Heart right ventricle (tissue), 16 donors: ENCODE results near the gene BAIAP3. TPM values are rescaled to one million over a fixed set of nuclear protein-coding genes. Genes with fewer than 3 reads are reported as not detected.

Source experiments
- ATAC-seq, 8 donors: fragments of 200-7000 bp; cut with Tn5 transposase; one replicate each; pipeline ENCODE4 v1.9.1; 2020; ENCODE audit warnings: mild to moderate bottlenecking in 8 of 8, moderate library complexity in 8 of 8, moderate number of reproducible peaks in 1 of 8
- DNase-seq, 2 donors: peaks; one replicate each; pipeline ENCODE4 v3.0.0-alpha.2; 2020
- H3K27ac ChIP-seq, 10 donors: fragments of 200-600 bp; sonication (generic) in 2 of 10; one replicate each; pipeline versions ENCODE4 v1.5.0 to v1.8.0; 2020 to 2022; ENCODE audit warnings: mild to moderate bottlenecking in 3 of 10
- H3K27me3 ChIP-seq, 7 donors: fragments of 200-600 bp; one replicate each; pipeline ENCODE4 v1.8.0; 2021 to 2022; ENCODE audit warnings: mild to moderate bottlenecking in 2 of 7
- H3K36me3 ChIP-seq, 9 donors: fragments of 200-600 bp; sonication (generic) in 1 of 9; one replicate each; pipeline versions ENCODE4 v1.5.0 to v1.8.0; 2020 to 2022; ENCODE audit warnings: mild to moderate bottlenecking in 2 of 9
- H3K4me1 ChIP-seq, 9 donors: fragments of 200-600 bp; sonication (generic) in 1 of 9; one replicate each; pipeline versions ENCODE4 v1.5.0 to v1.8.0; 2020 to 2022; ENCODE audit warnings: mild to moderate bottlenecking in 4 of 9
- H3K4me3 ChIP-seq, 10 donors: fragments of 200-600 bp; sonication (generic) in 2 of 10; one replicate each; pipeline versions ENCODE4 v1.5.0 to v1.8.0; 2020 to 2022; ENCODE audit warnings: mild to moderate bottlenecking in 7 of 10, moderate library complexity in 2 of 10
- H3K9me3 ChIP-seq, 11 donors: fragments of 200-600 bp in 10 of 11; sonication (generic) in 2 of 11; one replicate each; pipeline versions ENCODE4 v1.5.0 to v1.8.0; 2013 to 2022; ENCODE audit warnings: mild to moderate bottlenecking in 2 of 11, control low read depth in 1 of 11, moderate library complexity in 1 of 11
- WGBS, 2 donors: extraction: QIAGEN DNeasy Blood & Tissue Kit; methylation state at CpG; one replicate each; pipeline ENCODE4 v1.1.7; 2013; ENCODE audit warnings: inconsistent platforms in 1 of 2; 5-methylcytosine and 5-hydroxymethylcytosine counted together
- intact Hi-C, 10 donors: fragments of 100-400 bp; cut with DNase I; formaldehyde crosslinking; loops; one replicate each; pipeline versions ENCODE4 v1.11.1 to v1.14.2; 2022
- polyA plus RNA-seq, 2 donors: library from polyadenylated mRNA; stranded (reverse); fragments of 200-250 nt; gene quantifications; one replicate each; pipeline ENCODE4 v1.2.3, GENCODE V29; 2013
- total RNA-seq, 10 donors: library from RNA; stranded (reverse); fragmentation: NEBNext Ultra II Directional in 3 of 10; extraction: Animal tissue kit (Norgen Biotek cat#: 25700) in 3 of 10; gene quantifications; one replicate each; pipeline versions ENCODE4 v1.2.1 to v1.2.4, GENCODE V29; 2021 to 2023
- TF ChIP-seq, protein P1 (sequence below), 9 donors: fragments of 200-600 bp; sonication (generic) in 2 of 9; IDR thresholded peaks; one replicate each; pipeline versions ENCODE4 v1.5.0 to v1.8.0; 2021 to 2022; ENCODE audit warnings: antibody characterized with exemption in 9 of 9, mild to moderate bottlenecking in 5 of 9, moderate library complexity in 1 of 9
- donor health status: Arrhythmogenic right ventricular cardiomyopathy.
- donor health status: ischemic (EF 13 %, LVEDD 7.1; RV severe dilation, severe dysfunction).
- donor health status: healthy with polysubstance abuse.
- donor health status: DM: no; HTN: yes; CAD: no.
- donor health status: DM: no; HTN: no; CAD: no.
- donor health status: ischemic (EF 25% LVEDD 6.9; RV normal size, moderate dysfunction).
- donor health status: ischemic (EF 25% LVEDD 5.7; RV mildly dilated, moderate dysfunction).
- donor health status: healthy.
- donor health status: DM: yes; HTN: yes; CAD: no.
- donor health status: Ischemic cardiomyopathy.
- donor health status: ischemic (EF 35%, LVEDD 5.7; RV mildly dilated, moderate dysfunction).
- donor health status: nonischemic (EF 11% LVEDD 7.7; RV severe dilation, severe dysfunction).
- donor health status: DM: yes; HTN: yes; CAD: no.
- donor health status: PGD.
- donor health status: ischemic (EF 29% LVEDD 5.4; RV normal size, mild dysfunction).
- donor health status: nonischemic (EF 23%, LVEDD 6.1; RV moderate dilation, normal function).

The BAIAP3 gene
- total and polyA plus RNA-seq, 12 donors = 0.37 to 6.8 (median 2.0) TPM

DNA sequence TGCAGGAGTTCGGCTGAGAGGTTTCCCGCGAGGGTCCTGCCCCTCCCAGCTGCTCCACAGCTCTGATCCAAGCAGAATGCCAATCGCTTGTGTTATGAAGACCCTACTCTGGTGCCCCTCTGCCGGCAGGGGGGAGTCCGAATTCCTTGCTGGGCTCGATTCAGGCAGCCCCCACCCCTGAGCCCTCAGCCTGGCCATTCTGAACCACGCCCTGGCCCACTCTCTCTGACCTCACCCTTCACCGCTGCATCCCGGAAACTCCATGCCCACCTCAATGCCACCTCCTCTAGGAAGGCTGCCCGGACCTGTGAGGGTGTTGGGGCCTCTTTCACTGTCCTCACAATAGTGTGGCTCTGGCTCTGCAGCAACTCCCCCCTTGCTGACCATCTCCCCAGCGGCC is 31.9 kb upstream of the BAIAP3 start:
- H3K27me3 ChIP-seq = peaks cover 0 to 44% (median 26%) of the 10 kb centered on the region in 7 donors
- intact Hi-C loops = no loop called here
- no peaks in the 10 kb centered on the region for H3K9me3 ChIP-seq

DNA sequence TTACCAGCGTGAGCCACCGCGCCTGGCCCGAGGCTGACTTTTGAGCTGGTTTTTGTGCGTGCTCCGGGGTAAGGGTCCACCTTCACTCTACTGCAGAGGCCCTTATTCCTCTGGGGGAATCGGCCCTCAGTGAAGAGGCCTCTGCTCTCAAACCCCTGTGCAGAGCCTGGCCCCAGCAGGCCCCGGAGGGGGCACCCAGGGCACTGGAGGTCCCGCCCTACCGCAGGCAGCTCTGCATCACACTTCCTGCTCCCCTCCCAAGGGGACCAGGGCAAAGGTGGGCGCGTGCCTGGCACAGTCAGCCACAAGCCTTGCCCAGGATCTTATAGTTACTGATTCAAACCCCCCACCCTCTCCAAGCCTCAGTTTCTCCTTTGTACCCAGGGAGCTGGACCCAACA is 27.6 kb upstream of the BAIAP3 start:
- no peaks in the 10 kb centered on the region for H3K36me3 ChIP-seq
- WGBS, 2 donors = 79 to 82% methylated on average over 12 of the region's 12 CpGs
- H3K4me1 ChIP-seq = peaks cover 3 to 19% (median 10%) of the 10 kb centered on the region in 9 donors
- no peak for DNase-seq
- no peak overlapping the region for H3K4me3 ChIP-seq
- ATAC-seq = no peak
- H3K9me3 ChIP-seq = no peaks in the 10 kb centered on the region
- TF ChIP-seq, protein P1, sequence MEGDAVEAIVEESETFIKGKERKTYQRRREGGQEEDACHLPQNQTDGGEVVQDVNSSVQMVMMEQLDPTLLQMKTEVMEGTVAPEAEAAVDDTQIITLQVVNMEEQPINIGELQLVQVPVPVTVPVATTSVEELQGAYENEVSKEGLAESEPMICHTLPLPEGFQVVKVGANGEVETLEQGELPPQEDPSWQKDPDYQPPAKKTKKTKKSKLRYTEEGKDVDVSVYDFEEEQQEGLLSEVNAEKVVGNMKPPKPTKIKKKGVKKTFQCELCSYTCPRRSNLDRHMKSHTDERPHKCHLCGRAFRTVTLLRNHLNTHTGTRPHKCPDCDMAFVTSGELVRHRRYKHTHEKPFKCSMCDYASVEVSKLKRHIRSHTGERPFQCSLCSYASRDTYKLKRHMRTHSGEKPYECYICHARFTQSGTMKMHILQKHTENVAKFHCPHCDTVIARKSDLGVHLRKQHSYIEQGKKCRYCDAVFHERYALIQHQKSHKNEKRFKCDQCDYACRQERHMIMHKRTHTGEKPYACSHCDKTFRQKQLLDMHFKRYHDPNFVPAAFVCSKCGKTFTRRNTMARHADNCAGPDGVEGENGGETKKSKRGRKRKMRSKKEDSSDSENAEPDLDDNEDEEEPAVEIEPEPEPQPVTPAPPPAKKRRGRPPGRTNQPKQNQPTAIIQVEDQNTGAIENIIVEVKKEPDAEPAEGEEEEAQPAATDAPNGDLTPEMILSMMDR (IDR thresholded peaks at IDR 0.05) = no peak
- H3K27me3 ChIP-seq = peaks cover 0 to 16% (median 8%) of the 10 kb centered on the region in 7 donors
- H3K27ac ChIP-seq = no peak overlapping the region
- intact Hi-C loops = loop anchor here in 1 of 10 donors (5.0 kb wide), 1 partner anchor 46 kb away; the partner anchor contains the start of genes GNPTG and TSR3

More for the DNA sequence above, 31.9 kb upstream of the BAIAP3 start:
- ATAC-seq (no peak), DNase-seq (no peak)
- WGBS, 2 donors = 77 to 78% methylated on average over 12 of the region's 12 CpGs
- Histone ChIP-seq H3K4me1 (peaks cover 3 to 20% (median 9%) of the 10 kb centered on the region in 9 donors), H3K4me3 (no peak overlapping the region), H3K27ac (no peak overlapping the region), H3K36me3 (no peaks in the 10 kb centered on the region)
- TF ChIP-seq, protein P1 (IDR thresholded peaks at IDR 0.05) = no peak

DNA sequence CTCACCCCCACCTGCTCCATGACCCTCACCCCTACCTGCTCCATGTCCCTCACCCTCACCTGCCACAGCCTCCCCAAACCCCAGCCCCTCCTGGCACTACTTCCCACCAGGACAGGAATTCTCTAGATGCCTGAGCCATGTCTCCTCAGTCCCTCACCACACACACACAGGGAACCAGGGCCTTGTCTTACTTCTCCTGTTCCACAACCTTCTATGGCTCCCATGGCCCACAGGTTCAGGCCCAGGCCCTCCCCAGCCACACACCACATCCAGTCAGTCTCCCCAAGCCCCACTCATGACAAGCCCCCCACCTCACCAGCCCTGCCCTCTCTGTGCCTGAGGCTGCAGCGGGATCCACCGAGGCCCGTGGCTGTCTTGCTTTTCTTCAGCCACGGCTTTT is 27.1 kb upstream of the BAIAP3 start:
- Histone ChIP-seq H3K27ac (no peak overlapping the region), H3K4me1 (peaks cover 5 to 20% (median 11%) of the 10 kb centered on the region in 9 donors), H3K27me3 (peaks cover 0 to 11% (median 4%) of the 10 kb centered on the region in 7 donors), H3K36me3 (no peaks in the 10 kb centered on the region), H3K4me3 (no peak overlapping the region), H3K9me3 (no peaks in the 10 kb centered on the region)
- intact Hi-C loops = loop anchor here in 1 of 10 donors (5.0 kb wide), 1 partner anchor 46 kb away; the partner anchor contains the start of genes GNPTG and TSR3
- DNase-seq = no peak
- 63 to 68% methylated on average over 4 of the region's 4 CpGs for WGBS, 2 donors
- no peak for ATAC-seq
- TF ChIP-seq, protein P1 (IDR thresholded peaks at IDR 0.05) = no peak

DNA sequence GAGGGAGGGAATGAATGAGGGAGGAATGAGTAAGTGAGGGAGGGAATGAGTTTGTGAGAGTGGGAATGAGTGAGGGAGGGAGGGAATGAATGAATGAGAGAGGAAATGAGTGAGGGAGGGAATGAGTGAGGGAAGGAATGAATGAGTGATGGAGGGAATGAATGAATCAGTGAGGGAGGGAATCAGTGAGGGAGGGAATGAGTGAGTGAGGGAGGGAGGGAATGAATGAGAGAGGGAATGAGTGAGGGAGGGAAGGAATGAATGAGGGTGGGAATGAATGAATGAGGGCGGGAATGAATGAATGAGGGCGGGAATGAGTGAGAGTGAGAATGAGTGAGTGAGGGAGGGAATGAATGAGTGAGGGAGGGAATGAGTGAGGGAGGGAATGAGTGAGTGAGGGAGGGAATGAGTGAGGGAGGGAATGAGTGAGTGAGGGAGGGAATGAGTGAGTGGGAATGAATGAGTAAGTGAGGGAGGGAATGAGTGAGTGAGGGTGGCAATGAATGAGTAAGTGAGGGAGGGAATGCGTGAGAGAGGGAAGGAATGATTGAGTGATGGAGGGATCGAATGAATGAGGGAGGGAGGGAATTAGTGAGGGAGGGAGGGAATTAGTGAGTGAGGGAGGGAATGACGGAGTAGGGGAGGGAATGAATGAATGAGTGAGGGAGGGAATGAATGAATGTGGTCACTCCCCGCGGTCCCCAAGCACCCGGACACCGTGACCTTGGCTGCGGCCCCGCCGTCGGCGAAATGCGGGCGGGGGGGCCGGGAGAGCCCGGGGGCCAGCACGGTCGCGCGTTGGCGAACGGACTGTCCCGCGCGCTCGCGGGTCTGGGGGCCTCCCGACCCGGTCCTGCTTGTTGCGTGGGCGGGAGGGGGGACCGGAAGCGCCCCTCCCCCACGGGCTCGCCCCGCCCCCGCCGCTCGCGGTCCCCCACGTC is 25.1 kb upstream of the BAIAP3 start:
- TF ChIP-seq, protein P1 (IDR thresholded peaks at IDR 0.05) = no peak
- WGBS, 2 donors = 5 to 8% methylated on average over 28 to 43 of the region's 43 CpGs
- DNase-seq = no peak
- H3K4me3 ChIP-seq = peak overlapping the region; percentile 33 to 93 (median 82)
- peaks cover 0 to 14% (median 0%) of the 10 kb centered on the region in 9 donors for H3K36me3 ChIP-seq
- no peaks in the 10 kb centered on the region for H3K27me3 ChIP-seq
- H3K9me3 ChIP-seq = no peaks in the 10 kb centered on the region
- intact Hi-C loops = loop anchor here in 1 of 10 donors (5.0 kb wide), 1 partner anchor 44 kb away; the partner anchor contains the start of genes GNPTG and TSR3
- ATAC-seq = peak in 3 of 8 donors; percentile 4 to 22 (median 14)
- peak overlapping the region; percentile 96 to 100 (median 99) for H3K27ac ChIP-seq
- H3K4me1 ChIP-seq = peaks cover 21 to 38% (median 30%) of the 10 kb centered on the region in 9 donors
